Hepatocyte (in vitro differentiated cells): Measurements from ENCODE around the gene SLC23A3.

Experiments used
- EZH2 ChIP-seq: fragments of 200-600 bp; sonication (generic); IDR thresholded peaks from 2 replicates; pipeline ENCODE4 v1.6.1; 2016; ENCODE audit warnings: antibody characterized with exemption, mild to moderate bottlenecking, borderline replicate concordance
- EZH2phosphoT487 ChIP-seq: fragments of 200-600 bp; sonication (generic); IDR thresholded peaks from one replicate; pipeline ENCODE4 v1.6.1; 2018; ENCODE audit warnings: antibody characterized with exemption, mild to moderate bottlenecking, low read depth, moderate library complexity; ENCODE audit not compliant: unreplicated experiment, severe bottlenecking
- TF ChIP-seq, protein P1 (sequence below): fragments of 200-600 bp; sonication (generic); IDR thresholded peaks from 2 replicates; pipeline ENCODE4 v1.5.1; 2016; ENCODE audit warnings: antibody characterized with exemption, mild to moderate bottlenecking; ENCODE audit not compliant: poor library complexity

DNA sequence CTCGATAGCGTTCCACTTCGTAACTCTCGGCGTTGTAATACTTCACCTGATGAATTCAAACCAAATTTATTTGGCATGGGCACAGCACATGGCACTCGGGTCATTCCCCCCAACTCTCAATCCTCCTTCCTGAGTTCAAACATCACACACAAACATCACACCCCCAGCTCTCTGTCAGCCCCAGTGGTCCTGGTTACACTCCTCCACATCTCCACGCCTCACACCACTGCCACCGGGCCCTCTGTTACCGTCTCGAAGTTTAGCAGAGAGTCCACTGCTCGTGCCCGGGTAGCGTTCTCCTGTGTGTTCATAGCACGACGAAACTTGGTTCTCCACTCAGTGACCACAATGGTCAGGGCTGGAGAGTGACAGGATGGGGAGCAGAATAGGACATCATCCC is 44.3 kb upstream of the SLC23A3 start:
- TF ChIP-seq EZH2: no peak
- TF ChIP-seq, protein P1, sequence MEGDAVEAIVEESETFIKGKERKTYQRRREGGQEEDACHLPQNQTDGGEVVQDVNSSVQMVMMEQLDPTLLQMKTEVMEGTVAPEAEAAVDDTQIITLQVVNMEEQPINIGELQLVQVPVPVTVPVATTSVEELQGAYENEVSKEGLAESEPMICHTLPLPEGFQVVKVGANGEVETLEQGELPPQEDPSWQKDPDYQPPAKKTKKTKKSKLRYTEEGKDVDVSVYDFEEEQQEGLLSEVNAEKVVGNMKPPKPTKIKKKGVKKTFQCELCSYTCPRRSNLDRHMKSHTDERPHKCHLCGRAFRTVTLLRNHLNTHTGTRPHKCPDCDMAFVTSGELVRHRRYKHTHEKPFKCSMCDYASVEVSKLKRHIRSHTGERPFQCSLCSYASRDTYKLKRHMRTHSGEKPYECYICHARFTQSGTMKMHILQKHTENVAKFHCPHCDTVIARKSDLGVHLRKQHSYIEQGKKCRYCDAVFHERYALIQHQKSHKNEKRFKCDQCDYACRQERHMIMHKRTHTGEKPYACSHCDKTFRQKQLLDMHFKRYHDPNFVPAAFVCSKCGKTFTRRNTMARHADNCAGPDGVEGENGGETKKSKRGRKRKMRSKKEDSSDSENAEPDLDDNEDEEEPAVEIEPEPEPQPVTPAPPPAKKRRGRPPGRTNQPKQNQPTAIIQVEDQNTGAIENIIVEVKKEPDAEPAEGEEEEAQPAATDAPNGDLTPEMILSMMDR: no peak
- TF ChIP-seq EZH2phosphoT487: no peak
